ENCODE measurements around the gene BAG3. TPM values are rescaled to one million over a fixed set of nuclear protein-coding genes. Genes with fewer than 3 reads are reported as not detected.
A peak's percentile ranks its signal among the peaks of the same experiment; 100 is the strongest.

The BAG3 gene
- 42.0 TPM for total RNA-seq
- polyA plus RNA-seq (ENCODE audit: insufficient read depth, low read depth, low replicate concordance): 54.9 TPM
- long read RNA-seq, donor 1, partial matches to known transcripts: 38 of 42 reads
- long read RNA-seq, donor 1, other reads (novel, unspliced or antisense): 0 of 42 reads
- long read RNA-seq, donor 2, transcript BAG3-201 (4 exons, 2,571 nt): major isoform, 5 of 12 reads
- long read RNA-seq, donor 2, partial matches to known transcripts: 7 of 12 reads
- long read RNA-seq, donor 2, other reads (novel, unspliced or antisense): 0 of 12 reads
- long read RNA-seq, donor 3, transcript BAG3-201 (4 exons, 2,571 nt): major isoform, 8 of 31 reads
- long read RNA-seq, donor 3, partial matches to known transcripts: 23 of 31 reads
- long read RNA-seq, donor 3, other reads (novel, unspliced or antisense): 0 of 31 reads
- long read RNA-seq, donor 4, transcript BAG3-201 (4 exons, 2,571 nt): major isoform, 9 of 14 reads
- long read RNA-seq, donor 4, partial matches to known transcripts: 5 of 14 reads
- long read RNA-seq, donor 4, other reads (novel, unspliced or antisense): 0 of 14 reads
- long read RNA-seq, donor 5: 0 reads
- long read RNA-seq, donor 6: 0 reads
- long read RNA-seq, donor 7, transcript BAG3-201 (4 exons, 2,571 nt): major isoform, 26 of 35 reads
- long read RNA-seq, donor 7, partial matches to known transcripts: 2 of 35 reads
- long read RNA-seq, donor 7, other reads (novel, unspliced or antisense): 7 of 35 reads
- long read RNA-seq, donor 8, transcript BAG3-201 (4 exons, 2,571 nt): major isoform, 7 of 22 reads
- long read RNA-seq, donor 8, partial matches to known transcripts: 15 of 22 reads
- long read RNA-seq, donor 8, other reads (novel, unspliced or antisense): 0 of 22 reads
- long read RNA-seq, donor 9, partial matches to known transcripts: 0 of 1 reads
- long read RNA-seq, donor 9, other reads (novel, unspliced or antisense): 0 of 1 reads
- long read RNA-seq, donor 10, partial matches to known transcripts: 0 of 4 reads
- long read RNA-seq, donor 10, other reads (novel, unspliced or antisense): 0 of 4 reads

DNA sequence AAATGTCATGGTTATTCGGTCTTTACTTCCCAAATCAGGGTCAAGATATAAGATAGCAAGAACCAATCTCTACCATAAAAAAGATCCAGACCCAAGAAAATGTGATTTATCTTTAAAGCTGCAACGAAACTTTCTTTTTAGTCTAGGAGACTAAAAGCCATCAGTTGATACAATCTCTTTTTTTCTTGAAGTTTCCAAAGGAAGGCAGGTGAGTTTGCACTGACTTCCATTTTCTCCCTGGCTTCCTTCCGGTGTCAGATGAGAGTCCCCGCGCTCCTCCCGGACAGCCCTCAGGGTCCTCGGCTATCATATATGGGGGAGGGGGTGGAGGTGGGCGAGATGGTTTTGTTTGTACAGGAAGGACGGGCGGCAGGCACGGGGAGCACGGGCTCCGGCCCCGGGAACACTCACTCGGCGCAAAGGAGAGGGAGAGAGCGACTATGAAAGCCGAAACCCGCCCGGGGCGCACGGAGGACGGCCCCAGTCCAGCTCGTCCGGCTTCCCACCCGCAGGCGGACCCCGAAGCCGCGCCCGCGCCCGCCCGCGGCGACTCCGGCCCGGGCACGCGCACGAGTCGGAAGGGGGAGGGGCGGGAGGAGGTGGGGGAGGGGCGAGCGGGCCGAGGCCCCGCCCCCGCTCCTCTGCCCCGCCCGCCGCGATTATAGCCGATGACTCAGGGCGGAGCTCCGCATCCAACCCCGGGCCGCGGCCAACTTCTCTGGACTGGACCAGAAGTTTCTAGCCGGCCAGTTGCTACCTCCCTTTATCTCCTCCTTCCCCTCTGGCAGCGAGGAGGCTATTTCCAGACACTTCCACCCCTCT, at the start of gene BAG3:
TSS of gene BAG3 (plus strand) at position 689 of the 822 bp plus-strand sequence. CDS start 296 bp downstream, outside the sequence.
- intact Hi-C loops (cut with DNase I): no loop called here
- peaks cover 5 to 19% (median 17%) of the 10 kb centered on the region in 3 donors for H3K4me1 ChIP-seq (ENCODE audit: control insufficient read depth in 2 of 3, insufficient read depth in 2 of 3, low read depth in 1 of 3, low read length in 3 of 3)
- no peaks in the 10 kb centered on the region for H3K9me3 ChIP-seq (ENCODE audit: control insufficient read depth in 2 of 3, insufficient read depth in 1 of 3, low read length in 3 of 3)
- no peak for FAIRE-seq
- TF ChIP-seq, protein P1, sequence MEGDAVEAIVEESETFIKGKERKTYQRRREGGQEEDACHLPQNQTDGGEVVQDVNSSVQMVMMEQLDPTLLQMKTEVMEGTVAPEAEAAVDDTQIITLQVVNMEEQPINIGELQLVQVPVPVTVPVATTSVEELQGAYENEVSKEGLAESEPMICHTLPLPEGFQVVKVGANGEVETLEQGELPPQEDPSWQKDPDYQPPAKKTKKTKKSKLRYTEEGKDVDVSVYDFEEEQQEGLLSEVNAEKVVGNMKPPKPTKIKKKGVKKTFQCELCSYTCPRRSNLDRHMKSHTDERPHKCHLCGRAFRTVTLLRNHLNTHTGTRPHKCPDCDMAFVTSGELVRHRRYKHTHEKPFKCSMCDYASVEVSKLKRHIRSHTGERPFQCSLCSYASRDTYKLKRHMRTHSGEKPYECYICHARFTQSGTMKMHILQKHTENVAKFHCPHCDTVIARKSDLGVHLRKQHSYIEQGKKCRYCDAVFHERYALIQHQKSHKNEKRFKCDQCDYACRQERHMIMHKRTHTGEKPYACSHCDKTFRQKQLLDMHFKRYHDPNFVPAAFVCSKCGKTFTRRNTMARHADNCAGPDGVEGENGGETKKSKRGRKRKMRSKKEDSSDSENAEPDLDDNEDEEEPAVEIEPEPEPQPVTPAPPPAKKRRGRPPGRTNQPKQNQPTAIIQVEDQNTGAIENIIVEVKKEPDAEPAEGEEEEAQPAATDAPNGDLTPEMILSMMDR (IDR thresholded peaks at IDR 0.05; ENCODE audit: borderline replicate concordance, extremely low read depth, insufficient read depth): no peak
- peaks cover 0 to 6% (median 0%) of the 10 kb centered on the region in 3 donors for H3K36me3 ChIP-seq (ENCODE audit: control insufficient read depth in 2 of 3, insufficient read depth in 3 of 3, low read length in 3 of 3)
- peak within 1 kb of the TSS; percentile 73 to 98 (median 96) for H3K9ac ChIP-seq (ENCODE audit: low read length in 3 of 3)
- peak within 1 kb of the TSS; percentile 79 to 92 (median 91) for H3K4me3 ChIP-seq (ENCODE audit: low read length in 3 of 3)
- H3K27ac ChIP-seq (ENCODE audit: low read depth in 2 of 2, low read length in 2 of 2): peak within 1 kb of the TSS; percentile 99 to 100
- H3K27me3 ChIP-seq (ENCODE audit: control insufficient read depth, insufficient read depth, low read length): no peaks in the 10 kb centered on the region
- DNase-seq: peak; percentile 92 to 98 (median 95)

DNA sequence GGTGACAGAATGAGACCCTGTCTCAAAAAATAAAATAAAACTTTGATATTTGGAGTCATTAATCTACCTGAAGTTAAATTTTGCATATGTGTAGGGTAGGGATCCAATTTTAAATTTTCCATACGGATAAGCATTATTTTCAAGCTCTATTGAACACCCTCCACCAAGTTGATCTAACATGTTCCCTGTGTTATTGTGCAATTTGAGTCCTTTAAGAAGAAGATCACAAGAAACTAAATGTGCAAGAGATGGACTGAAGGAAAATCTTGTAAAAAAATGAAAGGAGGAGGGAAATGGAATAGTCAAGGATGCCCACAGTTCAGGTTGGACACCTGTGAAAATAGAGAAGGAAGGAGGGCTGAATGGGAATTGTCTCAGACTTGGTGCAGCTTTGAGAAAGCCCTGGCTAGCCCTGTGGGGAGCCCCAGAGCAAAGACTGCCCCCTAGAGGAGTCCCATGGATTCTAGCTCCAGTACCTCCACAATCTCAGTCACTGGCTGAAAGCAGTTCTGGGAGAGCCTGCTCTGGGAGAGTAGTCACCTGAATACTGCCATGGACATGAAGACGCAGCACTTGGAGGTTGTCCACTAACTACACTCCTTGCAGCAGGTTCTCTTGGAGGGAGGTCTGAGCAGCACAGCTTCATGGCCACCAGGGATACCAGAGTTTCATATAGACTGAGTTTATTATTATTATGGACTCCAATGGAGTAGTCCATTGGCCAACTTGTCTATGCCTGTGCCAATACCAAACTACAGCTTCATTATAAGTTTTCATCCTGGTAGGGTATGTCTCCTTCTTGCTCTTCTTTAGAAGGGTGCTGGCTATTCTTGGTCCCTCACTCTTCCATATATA, 48.7 kb upstream of the BAG3 start:
- H3K27ac ChIP-seq (ENCODE audit: low read depth in 2 of 2, low read length in 2 of 2): no peak overlapping the region
- H3K4me1 ChIP-seq (ENCODE audit: control insufficient read depth in 2 of 3, insufficient read depth in 2 of 3, low read depth in 1 of 3, low read length in 3 of 3): peaks cover 0 to 3% (median 3%) of the 10 kb centered on the region in 3 donors
- H3K4me3 ChIP-seq (ENCODE audit: low read length in 3 of 3): no peak overlapping the region
- TF ChIP-seq, protein P1 (IDR thresholded peaks at IDR 0.05; ENCODE audit: borderline replicate concordance, extremely low read depth, insufficient read depth): peak; percentile 27
- no peaks in the 10 kb centered on the region for H3K9me3 ChIP-seq (ENCODE audit: control insufficient read depth in 2 of 3, insufficient read depth in 1 of 3, low read length in 3 of 3)
- no peaks in the 10 kb centered on the region for H3K27me3 ChIP-seq (ENCODE audit: control insufficient read depth, insufficient read depth, low read length)
- no peaks in the 10 kb centered on the region for H3K36me3 ChIP-seq (ENCODE audit: control insufficient read depth in 2 of 3, insufficient read depth in 3 of 3, low read length in 3 of 3)
- DNase-seq: no peak
- FAIRE-seq: no peak
- intact Hi-C loops (cut with DNase I): no loop called here
- H3K9ac ChIP-seq (ENCODE audit: low read length in 3 of 3): no peak overlapping the region

DNA sequence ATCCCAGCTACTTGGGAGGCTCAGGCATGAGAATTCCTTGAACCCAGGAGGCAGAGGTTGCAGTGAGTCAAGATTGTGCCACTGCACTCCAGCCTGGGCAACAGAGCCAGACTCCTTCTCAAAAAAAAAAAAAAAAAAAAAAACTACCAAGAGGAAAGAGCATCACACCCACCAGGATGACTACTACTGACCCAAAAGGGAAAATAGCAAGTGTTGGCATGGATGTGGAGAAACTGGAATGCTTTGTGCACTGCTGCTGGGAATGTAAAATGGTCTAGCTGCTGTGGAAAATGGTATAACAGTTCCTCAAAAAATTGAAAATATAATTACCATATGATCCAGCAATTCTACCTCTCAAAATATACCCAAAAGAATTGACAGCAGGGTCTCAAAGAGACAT, 46.7 kb upstream of the BAG3 start:
- H3K27me3 ChIP-seq (ENCODE audit: control insufficient read depth, insufficient read depth, low read length): no peaks in the 10 kb centered on the region
- H3K4me1 ChIP-seq (ENCODE audit: control insufficient read depth in 2 of 3, insufficient read depth in 2 of 3, low read depth in 1 of 3, low read length in 3 of 3): peaks cover 0 to 5% (median 0%) of the 10 kb centered on the region in 3 donors
- TF ChIP-seq, protein P1 (IDR thresholded peaks at IDR 0.05; ENCODE audit: borderline replicate concordance, extremely low read depth, insufficient read depth): no peak
- FAIRE-seq (no peak), DNase-seq (no peak)
- no peak overlapping the region for H3K27ac ChIP-seq (ENCODE audit: low read depth in 2 of 2, low read length in 2 of 2)
- intact Hi-C loops (cut with DNase I): no loop called here
- no peak overlapping the region for H3K4me3 ChIP-seq (ENCODE audit: low read length in 3 of 3)
- no peaks in the 10 kb centered on the region for H3K9me3 ChIP-seq (ENCODE audit: control insufficient read depth in 2 of 3, insufficient read depth in 1 of 3, low read length in 3 of 3)
- H3K9ac ChIP-seq (ENCODE audit: low read length in 3 of 3): no peak overlapping the region
- no peaks in the 10 kb centered on the region for H3K36me3 ChIP-seq (ENCODE audit: control insufficient read depth in 2 of 3, insufficient read depth in 3 of 3, low read length in 3 of 3)

Data from kidney (tissue), 22 donors.